Neural cell (in vitro differentiated cells): ENCODE data around the gene LRRFIP2.

ENCODE experiments used
- CTCF ChIP-seq: fragments of 450-650 bp; IDR thresholded peaks from 2 replicates; pipeline ENCODE4 v1.5.1; 2014; ENCODE audit warnings: antibody characterized with exemption, mild to moderate bottlenecking, moderate library complexity; ENCODE audit not compliant: poor library complexity, severe bottlenecking
- EP300 ChIP-seq: fragments of 450-650 bp; conservative IDR thresholded peaks from 2 replicates; pipeline ENCODE4 v1.6.1; 2014; ENCODE audit warnings: antibody characterized with exemption, mild to moderate bottlenecking, moderate library complexity; ENCODE audit not compliant: poor library complexity, severe bottlenecking
- EZH2 ChIP-seq: fragments of 200-600, 300-800 bp; shearing (Covaris generic), sonication (generic); IDR thresholded peaks from 2 replicates; pipeline ENCODE4 v1.6.1; 2014; ENCODE audit warnings: antibody characterized with exemption, low read length, borderline replicate concordance, mild to moderate bottlenecking; ENCODE audit not compliant: insufficient read depth, poor library complexity, severe bottlenecking
- MXI1 ChIP-seq: fragments of 450-650 bp; conservative IDR thresholded peaks from 2 replicates; pipeline ENCODE4 v1.6.1; 2014; ENCODE audit warnings: antibody characterized with exemption, mild to moderate bottlenecking; ENCODE audit not compliant: poor library complexity, severe bottlenecking
- POLR2AphosphoS5 ChIP-seq: IDR thresholded peaks from 2 replicates; pipeline ENCODE4 v1.6.1; 2012
- RAD21 ChIP-seq: fragments of 450-650 bp; conservative IDR thresholded peaks from 2 replicates; pipeline ENCODE4 v1.6.1; 2014; ENCODE audit warnings: antibody characterized with exemption, mild to moderate bottlenecking, moderate library complexity
- SMC3 ChIP-seq: fragments of 450-650 bp; conservative IDR thresholded peaks from 2 replicates; pipeline ENCODE4 v1.6.1; 2014; ENCODE audit warnings: antibody characterized with exemption, mild to moderate bottlenecking, moderate library complexity; ENCODE audit not compliant: poor library complexity
- TAF1 ChIP-seq: IDR thresholded peaks from 2 replicates; pipeline ENCODE4 v1.6.1; 2012; ENCODE audit warnings: low read depth
- TF ChIP-seq, protein P1 (sequence below): IDR thresholded peaks from 2 replicates; pipeline ENCODE4 v1.6.1; 2012; ENCODE audit warnings: borderline replicate concordance

- TF ChIP-seq CTCF (no peak), RAD21 (no peak), TAF1 (no peak), POLR2AphosphoS5 (no peak), MXI1 (no peak), EP300 (no peak), SMC3 (no peak), EZH2 (no peak)
- TF ChIP-seq, protein P1, sequence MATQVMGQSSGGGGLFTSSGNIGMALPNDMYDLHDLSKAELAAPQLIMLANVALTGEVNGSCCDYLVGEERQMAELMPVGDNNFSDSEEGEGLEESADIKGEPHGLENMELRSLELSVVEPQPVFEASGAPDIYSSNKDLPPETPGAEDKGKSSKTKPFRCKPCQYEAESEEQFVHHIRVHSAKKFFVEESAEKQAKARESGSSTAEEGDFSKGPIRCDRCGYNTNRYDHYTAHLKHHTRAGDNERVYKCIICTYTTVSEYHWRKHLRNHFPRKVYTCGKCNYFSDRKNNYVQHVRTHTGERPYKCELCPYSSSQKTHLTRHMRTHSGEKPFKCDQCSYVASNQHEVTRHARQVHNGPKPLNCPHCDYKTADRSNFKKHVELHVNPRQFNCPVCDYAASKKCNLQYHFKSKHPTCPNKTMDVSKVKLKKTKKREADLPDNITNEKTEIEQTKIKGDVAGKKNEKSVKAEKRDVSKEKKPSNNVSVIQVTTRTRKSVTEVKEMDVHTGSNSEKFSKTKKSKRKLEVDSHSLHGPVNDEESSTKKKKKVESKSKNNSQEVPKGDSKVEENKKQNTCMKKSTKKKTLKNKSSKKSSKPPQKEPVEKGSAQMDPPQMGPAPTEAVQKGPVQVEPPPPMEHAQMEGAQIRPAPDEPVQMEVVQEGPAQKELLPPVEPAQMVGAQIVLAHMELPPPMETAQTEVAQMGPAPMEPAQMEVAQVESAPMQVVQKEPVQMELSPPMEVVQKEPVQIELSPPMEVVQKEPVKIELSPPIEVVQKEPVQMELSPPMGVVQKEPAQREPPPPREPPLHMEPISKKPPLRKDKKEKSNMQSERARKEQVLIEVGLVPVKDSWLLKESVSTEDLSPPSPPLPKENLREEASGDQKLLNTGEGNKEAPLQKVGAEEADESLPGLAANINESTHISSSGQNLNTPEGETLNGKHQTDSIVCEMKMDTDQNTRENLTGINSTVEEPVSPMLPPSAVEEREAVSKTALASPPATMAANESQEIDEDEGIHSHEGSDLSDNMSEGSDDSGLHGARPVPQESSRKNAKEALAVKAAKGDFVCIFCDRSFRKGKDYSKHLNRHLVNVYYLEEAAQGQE: no peak
Measured at GRCh38 chr3:37029111-37029510, 145.3 kb downstream of the LRRFIP2 start.
